KMS-11 (cell line): ENCODE measurements around the gene DLX6.

ENCODE experiments used
- H2AFZ ChIP-seq: fragments of 200-600 bp; sonication (generic); 2 replicates; pipeline ENCODE4 v1.6.1; 2016; ENCODE audit warnings: antibody characterized with exemption, mixed run types, low read depth
- H3K27ac ChIP-seq: fragments of 200-600 bp; sonication (generic); 2 replicates; pipeline ENCODE4 v1.6.1; 2016; ENCODE audit warnings: mild to moderate bottlenecking, mixed run types
- H3K27me3 ChIP-seq: fragments of 200-600 bp; sonication (generic); 2 replicates; pipeline ENCODE4 v1.6.1; 2017; ENCODE audit warnings: mild to moderate bottlenecking, low read depth, mixed run types, moderate library complexity; ENCODE audit not compliant: insufficient read depth
- H3K36me3 ChIP-seq: fragments of 200-600 bp; sonication (generic); 2 replicates; pipeline ENCODE4 v1.6.1; 2017; ENCODE audit warnings: mild to moderate bottlenecking, mixed run types; ENCODE audit not compliant: insufficient read depth
- H3K4me1 ChIP-seq: fragments of 200-600 bp; sonication (generic); 2 replicates; pipeline ENCODE4 v1.6.1; 2016; ENCODE audit warnings: mild to moderate bottlenecking, low read depth, mixed run types; ENCODE audit not compliant: poor library complexity, severe bottlenecking
- H3K4me2 ChIP-seq: fragments of 200-600 bp; sonication (generic); 2 replicates; pipeline ENCODE4 v1.7.0; 2016; ENCODE audit warnings: mild to moderate bottlenecking, mixed run types
- H3K4me3 ChIP-seq: fragments of 200-600 bp; sonication (generic); IDR thresholded peaks from 2 replicates; pipeline ENCODE4 v1.6.1; 2017; ENCODE audit warnings: low read depth, low read length, mixed read lengths; ENCODE audit not compliant: insufficient read depth
- H3K79me2 ChIP-seq: fragments of 200-600 bp; sonication (generic); 2 replicates; pipeline ENCODE4 v1.6.1; 2016; ENCODE audit warnings: low read depth, mixed run types; ENCODE audit not compliant: insufficient read depth
- H3K9ac ChIP-seq: fragments of 200-600 bp; sonication (generic); 2 replicates; pipeline ENCODE4 v1.6.1; 2016; ENCODE audit warnings: mild to moderate bottlenecking, mixed run types
- H4K20me1 ChIP-seq: fragments of 200-600 bp; sonication (generic); 2 replicates; pipeline ENCODE4 v1.6.1; 2016; ENCODE audit warnings: mild to moderate bottlenecking, mixed run types; ENCODE audit not compliant: insufficient read depth
- CTCF ChIP-seq: fragments of 200-600 bp; sonication (generic); conservative IDR thresholded peaks from 2 replicates; pipeline ENCODE4 v1.6.1; 2017; ENCODE audit warnings: low read depth, mild to moderate bottlenecking, antibody characterized with exemption, low read length, moderate library complexity, mixed read lengths

The DLX6 gene

GRCh38 chr7:96992192-96993005 is 13.0 kb upstream of the DLX6 start:
- no peak for TF ChIP-seq CTCF
- no peaks in the 10 kb centered on the region for H4K20me1 ChIP-seq
- no peaks in the 10 kb centered on the region for H3K4me1 ChIP-seq
- no peak overlapping the region for H3K27ac ChIP-seq
- H2AFZ ChIP-seq = no peak overlapping the region
- H3K27me3 ChIP-seq = no peaks in the 10 kb centered on the region
- no peaks in the 10 kb centered on the region for H3K79me2 ChIP-seq
- H3K4me3 ChIP-seq = no peak overlapping the region
- H3K36me3 ChIP-seq = no peaks in the 10 kb centered on the region
- H3K4me2 ChIP-seq = no peak overlapping the region
- no peak overlapping the region for H3K9ac ChIP-seq

- no peaks in the 10 kb centered on the region for H3K36me3 ChIP-seq
- H3K79me2 ChIP-seq = no peaks in the 10 kb centered on the region
- no peak for TF ChIP-seq CTCF
- no peak overlapping the region for H3K4me3 ChIP-seq
- no peak overlapping the region for H3K4me2 ChIP-seq
- H3K27me3 ChIP-seq = no peaks in the 10 kb centered on the region
- no peak overlapping the region for H3K27ac ChIP-seq
- no peak overlapping the region for H2AFZ ChIP-seq
- H4K20me1 ChIP-seq = no peaks in the 10 kb centered on the region
- no peak overlapping the region for H3K9ac ChIP-seq
- no peaks in the 10 kb centered on the region for H3K4me1 ChIP-seq
Observed at GRCh38 chr7:96993094-96993865, 12.1 kb upstream of the DLX6 start.

GRCh38 chr7:96993980-96994379 is 11.4 kb upstream of the DLX6 start:
- no peak overlapping the region for H3K4me2 ChIP-seq
- H3K9ac ChIP-seq = no peak overlapping the region
- H4K20me1 ChIP-seq = no peaks in the 10 kb centered on the region
- no peak overlapping the region for H2AFZ ChIP-seq
- no peaks in the 10 kb centered on the region for H3K36me3 ChIP-seq
- no peak overlapping the region for H3K27ac ChIP-seq
- no peaks in the 10 kb centered on the region for H3K4me1 ChIP-seq
- no peaks in the 10 kb centered on the region for H3K79me2 ChIP-seq
- no peaks in the 10 kb centered on the region for H3K27me3 ChIP-seq
- H3K4me3 ChIP-seq = no peak overlapping the region
- TF ChIP-seq CTCF = no peak

- no peak for TF ChIP-seq CTCF
- H3K27ac ChIP-seq = no peak overlapping the region
- no peaks in the 10 kb centered on the region for H3K27me3 ChIP-seq
- H3K4me3 ChIP-seq = no peak overlapping the region
- no peak overlapping the region for H3K4me2 ChIP-seq
- H3K4me1 ChIP-seq = no peaks in the 10 kb centered on the region
- no peaks in the 10 kb centered on the region for H4K20me1 ChIP-seq
- H3K36me3 ChIP-seq = no peaks in the 10 kb centered on the region
- no peak overlapping the region for H3K9ac ChIP-seq
- H2AFZ ChIP-seq = no peak overlapping the region
- no peaks in the 10 kb centered on the region for H3K79me2 ChIP-seq
Observed at GRCh38 chr7:96995406-96996110, 9.8 kb upstream of the DLX6 start.
